HepG2 (cell line): ENCODE data around the gene GSS. TPM values are rescaled to one million over a fixed set of nuclear protein-coding genes. Genes with fewer than 3 reads are reported as not detected.

ENCODE experiments used
- ATAC-seq: fragments of 200-7000 bp; cut with Tn5 transposase; 3 replicates; pipeline ENCODE4 v1.9.1; 2020; ENCODE audit warnings: mild to moderate bottlenecking, moderate library complexity
- BruUV-seq: library from RNA; stranded (reverse); fragments of 400-500 nt; replicated peaks from 2 replicates; lab custom pipeline; 2021; lab: Mats Ljungman, UMichigan
- CTCF ChIA-PET: fragments of 300-600 bp; formaldehyde crosslinking; extraction: SDS; loops from one replicate; lab custom pipeline; 2021; ENCODE audit warnings: low total read pairs, inconsistent platforms, low intra/inter-chr PET ratio; lab: Yijun Ruan, JAX
- POLR2A ChIA-PET: fragments of 350-600 bp; sonication (Branson Sonifier 250); formaldehyde crosslinking; loops from one replicate; lab custom pipeline; 2020; ENCODE audit warnings: antibody characterized with exemption, inconsistent platforms; lab: Yijun Ruan, JAX
- DNase-seq: peaks from one replicate; pipeline ENCODE4 v3.0.0-alpha.2; 2015; ENCODE audit warnings: low spot score
- FAIRE-seq: peaks from 3 replicates; lab custom pipeline; 2011; peaks lifted over from hg19 to GRCh38; lab: Jason Lieb, UNC
- H2AFZ ChIP-seq: one replicate; pipeline ENCODE4 v1.6.1; 2011; ENCODE audit warnings: low read length, inconsistent platforms
- H3K27ac ChIP-seq: fragments of 300-600 bp; 3 replicates; pipeline ENCODE4 v1.8.0; 2011; ENCODE audit warnings: mixed run types, mild to moderate bottlenecking, mixed read lengths, low read length, inconsistent platforms; ENCODE audit not compliant: insufficient read depth; ENCODE audit errors: extremely low read length
- H3K27me3 ChIP-seq, 2 experiments: fragments of 200-600 bp in 1 of 2; 2 replicates in 1 of 2; 3 replicates in 1 of 2; pipeline versions ENCODE4 v1.6.0 to v1.8.0; 2011; ENCODE audit warnings: low read length in 2 of 2, mild to moderate bottlenecking in 2 of 2, moderate library complexity in 2 of 2, inconsistent platforms in 1 of 2; ENCODE audit not compliant: insufficient read depth in 2 of 2, control insufficient read depth in 1 of 2
- H3K36me3 ChIP-seq, 2 experiments: fragments of 200-600 bp in 1 of 2; replicated peaks in 1 of 2; 2 replicates in 1 of 2; 3 replicates in 1 of 2; pipeline versions ENCODE4 v1.5.1 to v1.8.0; 2011; ENCODE audit warnings: low read length in 2 of 2, inconsistent platforms in 1 of 2; ENCODE audit not compliant: insufficient read depth in 2 of 2, control insufficient read depth in 1 of 2
- H3K4me1 ChIP-seq: 2 replicates; pipeline ENCODE4 v1.5.1; 2012; ENCODE audit warnings: low read length, inconsistent platforms; ENCODE audit not compliant: insufficient read depth
- H3K4me2 ChIP-seq: 2 replicates; pipeline ENCODE4 v1.6.0; 2011; ENCODE audit warnings: low read depth, low read length, inconsistent platforms
- H3K4me3 ChIP-seq, 3 experiments: fragments of 200-600 bp in 1 of 3; sonication (generic), shearing (Covaris generic) in 1 of 3; replicated peaks in 1 of 3; 2 replicates each; pipeline ENCODE4 v1.5.1; 2011 to 2016; ENCODE audit warnings: low read length in 3 of 3, inconsistent platforms in 2 of 3, low read depth in 2 of 3, mild to moderate bottlenecking in 2 of 3, control low read depth in 1 of 3, mixed read lengths in 1 of 3; ENCODE audit not compliant: insufficient read depth in 1 of 3
- H3K79me2 ChIP-seq: one replicate; pipeline ENCODE4 v1.6.1; 2011; ENCODE audit warnings: low read length, inconsistent platforms; ENCODE audit not compliant: insufficient read depth
- H3K9ac ChIP-seq: 2 replicates; pipeline ENCODE4 v1.6.0; 2011; ENCODE audit warnings: mild to moderate bottlenecking, low read depth, low read length, inconsistent platforms; ENCODE audit not compliant: insufficient read depth
- H3K9me3 ChIP-seq: 2 replicates; pipeline ENCODE4 v1.5.1; 2012; ENCODE audit warnings: mild to moderate bottlenecking, low read length
- H4K20me1 ChIP-seq: 2 replicates; pipeline ENCODE4 v1.6.0; 2011; ENCODE audit warnings: inconsistent platforms, mild to moderate bottlenecking, low read length, moderate library complexity; ENCODE audit not compliant: insufficient read depth
- ARNT ChIP-seq: fragments of 450-650 bp; IDR thresholded peaks from 2 replicates; pipeline ENCODE4 v1.6.1; 2017
- CEBPB ChIP-seq: IDR thresholded peaks from 2 replicates; pipeline ENCODE4 v1.6.1; 2011; ENCODE audit warnings: low read depth, low read length, improper control_type of control experiment, borderline replicate concordance
- CTCF ChIP-seq: sonication (generic); formaldehyde crosslinking; IDR thresholded peaks from 2 replicates; pipeline ENCODE4 v1.5.0; 2020; ENCODE audit warnings: mild to moderate bottlenecking, missing genetic modification reagents, moderate library complexity
- FOXK1 ChIP-seq: sonication (generic); formaldehyde crosslinking; IDR thresholded peaks from 2 replicates; pipeline ENCODE4 v1.4.0; 2020; ENCODE audit warnings: low read depth, missing genetic modification reagents, borderline replicate concordance
- FOXO4 ChIP-seq: sonication (generic); formaldehyde crosslinking; conservative IDR thresholded peaks from 2 replicates; pipeline ENCODE4 v1.8.1; 2023; ENCODE audit warnings: missing genetic modification reagents
- HNRNPH1 ChIP-seq: fragments of 200-400 bp; formaldehyde crosslinking; optimal IDR thresholded peaks from 2 replicates; pipeline ENCODE3; 2017; ENCODE audit warnings: mild to moderate bottlenecking, low read depth, low read length
- MIER3 ChIP-seq: IDR thresholded peaks from 2 replicates; pipeline ENCODE4 v1.6.1; 2016; ENCODE audit warnings: missing compliant biosample characterization, borderline replicate concordance
- SMAD3 ChIP-seq: sonication (generic); formaldehyde crosslinking; IDR thresholded peaks from 2 replicates; pipeline ENCODE4 v1.4.0; 2020; ENCODE audit warnings: missing genetic modification reagents
- ZFP36L1 ChIP-seq: sonication (generic); formaldehyde crosslinking; IDR thresholded peaks from 2 replicates; pipeline ENCODE4 v1.8.0; 2022; ENCODE audit warnings: mild to moderate bottlenecking, missing genetic modification reagents, moderate library complexity
- ZMAT3 ChIP-seq: sonication (generic); formaldehyde crosslinking; conservative IDR thresholded peaks from 2 replicates; pipeline ENCODE4 v1.7.0; 2021; ENCODE audit warnings: missing genetic modification reagents
- ZNF20 ChIP-seq: sonication (generic); formaldehyde crosslinking; IDR thresholded peaks from 2 replicates; pipeline ENCODE4 v1.4.0; 2020; ENCODE audit warnings: mild to moderate bottlenecking, moderate library complexity, missing genetic modification reagents
- ZNF30 ChIP-seq: sonication (generic); formaldehyde crosslinking; IDR thresholded peaks from 2 replicates; pipeline ENCODE4 v1.5.0; 2020; ENCODE audit warnings: mild to moderate bottlenecking, missing genetic modification reagents
- ZNF646 ChIP-seq: sonication (generic); formaldehyde crosslinking; IDR thresholded peaks from 2 replicates; pipeline ENCODE4 v1.9.0; 2021; ENCODE audit warnings: mild to moderate bottlenecking, missing genetic modification reagents
- ZNF660 ChIP-seq: sonication (generic); formaldehyde crosslinking; IDR thresholded peaks from 2 replicates; pipeline ENCODE4 v1.5.1; 2020; ENCODE audit warnings: mild to moderate bottlenecking, low read depth, missing genetic modification reagents, borderline replicate concordance
- WGBS: methylation state at CpG from one replicate; pipeline ENCODE4 v1.1.6; 2017; ENCODE audit warnings: low lambda C conversion rate; 5-methylcytosine and 5-hydroxymethylcytosine counted together
- in situ Hi-C: cut with HindIII; loops from 2 replicates; pipeline ENCODE4 v1.10.0; 2017; ENCODE audit warnings: low pct_unique_long_range_greater_than_20kb; ENCODE audit not compliant: extremely low pct_ligation_motif_present
- intact Hi-C: fragments of 100-400 bp; cut with micrococcal nuclease; formaldehyde crosslinking; loops from one replicate; pipeline ENCODE4 v1.10.0; 2022; ENCODE audit not compliant: unreplicated experiment
- polyA plus RNA-seq, 8 experiments: library from polyadenylated mRNA; depleted of rRNA in 3 of 8; stranded (reverse) in 7 of 8; unstranded in 1 of 8; fragments of >200 nt; fragmentation: Illumina TruSeq in 4 of 8; extraction: Trizol in 4 of 8; gene quantifications; 2 replicates each; pipeline versions ENCODE4 v1.2.1 to v1.2.3, GENCODE V29; 2011 to 2016; ENCODE audit warnings: low read depth in 4 of 8, missing spikeins in 1 of 8, mixed read lengths in 1 of 8; ENCODE audit not compliant: insufficient read depth in 1 of 8
- total RNA-seq, 5 experiments: library from RNA; depleted of rRNA; stranded (reverse); fragments of >200 nt; fragmentation: Illumina TruSeq; extraction: Trizol; gene quantifications; 2 replicates each; pipeline ENCODE4 v1.2.3, GENCODE V29; 2016; ENCODE audit warnings: low read depth in 1 of 5

GSS gene
- total and polyA plus RNA-seq, 2 of the 13 experiments (the other 11 are each of a cell fraction or from before 2014, with no cell fraction given) = 80.1 to 102 TPM

GRCh38 chr20:34894723-34895122 lies 60.9 kb downstream of the GSS start:
- no peak for DNase-seq
- Histone ChIP-seq H3K9ac (no peak overlapping the region), H3K4me3 (no peak overlapping the region), H3K4me1 (0 out of 2 replicates have a peak, but pooled peaks cover 4% of the 10 kb centered on the region), H3K27me3 (no peaks in the 10 kb centered on the region), H4K20me1 (no peaks in the 10 kb centered on the region), H3K36me3 (peaks cover 0 to 6% of the 10 kb centered on the region in 2 experiments; a peak in 1 of 5 replicates), H3K4me2 (no peak overlapping the region)
- intact Hi-C loops = no loop called here
- ATAC-seq = no peak
- POLR2A ChIA-PET = no interaction called here
- no peak for FAIRE-seq
- in situ Hi-C loops = no loop called here
- no TSS peak for BruUV-seq
- 68% methylated on average over 1 of the region's 1 CpG for WGBS
- TF ChIP-seq ZNF30 (CRISPR knock-in tag) (no peak), ZNF660 (CRISPR knock-in tag) (no peak), HNRNPH1 (no peak), CTCF (CRISPR knock-in tag) (no peak), ZFP36L1 (CRISPR knock-in tag) (no peak), FOXK1 (CRISPR knock-in tag) (no peak), MIER3 (CRISPR knock-in tag) (no peak), FOXO4 (CRISPR knock-in tag) (no peak), ZNF646 (no peak), ARNT (no peak), CEBPB (no peak), ZNF20 (no peak), SMAD3 (CRISPR knock-in tag) (no peak), ZMAT3 (CRISPR knock-in tag) (no peak)
- TF ChIP-seq, all 625 proteins: peak for 0
- Histone ChIP-seq H2AFZ (no peak overlapping the region), H3K9me3 (no peaks in the 10 kb centered on the region), H3K79me2 (peaks cover 15% of the 10 kb centered on the region), H3K27ac (no peak overlapping the region)
- CTCF ChIA-PET = no interaction called here
